ENCODE data around the gene CA14.
A peak's percentile ranks its signal among the peaks of the same experiment; 100 is the strongest.
"Not testable (repeated sequence)": the region's sequence is repeated elsewhere in the genome, so short reads cannot be mapped to it uniquely, and the experiment has no call there.

CA14 gene

DNA sequence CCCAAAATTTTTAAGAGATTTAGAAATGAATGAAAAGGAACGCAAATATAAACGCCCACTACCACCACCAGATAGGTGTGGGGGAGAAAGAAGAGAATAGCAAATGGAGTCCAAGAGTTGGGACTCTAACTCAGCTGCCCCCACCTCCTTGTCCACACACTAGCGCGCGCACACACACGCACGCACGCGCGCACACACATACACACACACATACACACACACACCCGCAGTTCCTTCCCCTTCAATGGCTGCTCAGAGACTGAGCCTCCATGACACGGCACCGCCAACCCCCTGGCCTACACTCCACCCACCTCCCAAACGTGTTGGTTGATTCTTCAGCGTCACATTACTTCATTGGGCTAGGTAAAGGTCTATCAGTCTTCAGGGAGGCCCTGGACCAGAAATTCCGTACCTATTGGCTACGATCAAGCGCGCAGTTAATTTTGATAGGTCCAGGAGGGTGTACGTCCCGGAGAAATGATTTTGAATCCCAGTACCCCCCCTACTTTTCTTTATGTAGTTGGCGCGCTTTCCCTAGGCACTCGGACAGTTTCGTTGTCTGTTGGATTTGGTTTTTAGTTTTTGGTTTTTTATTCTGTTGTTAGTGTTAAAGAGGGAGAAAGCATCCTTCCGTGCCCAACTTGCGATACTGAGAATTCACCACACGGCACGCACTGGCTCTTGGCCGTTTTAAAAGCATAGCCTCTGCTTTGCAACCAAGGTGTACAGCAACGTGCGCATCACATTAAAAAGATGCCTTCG, 21.5 kb upstream of the CA14 start, which contains the start of gene ANP32E:
ANP32E (minus strand) TSS at position 261 of the 762 bp plus-strand sequence. CDS start 326 bp downstream, outside the sequence.
- peak; percentile 100 for DNase-seq (ENCODE audit: low read depth)

DNA sequence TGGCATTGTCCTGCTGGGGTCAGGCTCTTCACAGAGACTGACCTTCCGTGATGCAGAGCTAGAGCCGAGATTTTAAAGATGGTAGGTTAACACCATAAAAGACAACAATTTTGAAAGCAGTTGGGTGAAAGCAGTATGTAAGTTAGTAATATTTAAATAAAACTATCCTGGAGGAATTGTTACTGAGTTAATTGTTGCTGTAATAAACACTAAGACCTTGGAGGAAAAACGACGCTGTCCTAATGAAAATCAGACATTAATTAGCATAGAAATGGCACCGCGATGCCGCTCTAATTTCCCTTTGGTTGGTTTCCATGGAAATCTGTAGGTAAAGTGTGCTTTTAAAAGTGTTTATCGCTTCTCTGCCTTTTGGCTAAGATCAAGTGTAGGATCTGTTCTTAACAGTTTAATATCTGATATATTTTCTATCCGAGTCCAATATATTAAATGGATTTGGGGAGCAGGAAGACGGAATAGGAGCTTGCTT, 20.9 kb upstream of the CA14 start:
- no peak for DNase-seq (ENCODE audit: low read depth)

GRCh38 chr1:150237176-150237575, 20.4 kb upstream of the CA14 start:
- DNase-seq (ENCODE audit: low read depth) = not testable (repeated sequence)

- DNase-seq (ENCODE audit: low read depth) = no peak
Measured at GRCh38 chr1:150237746-150238145, 19.8 kb upstream of the CA14 start.

GRCh38 chr1:150243003-150243402, 14.6 kb upstream of the CA14 start:
- DNase-seq (ENCODE audit: low read depth) = no peak

DNA sequence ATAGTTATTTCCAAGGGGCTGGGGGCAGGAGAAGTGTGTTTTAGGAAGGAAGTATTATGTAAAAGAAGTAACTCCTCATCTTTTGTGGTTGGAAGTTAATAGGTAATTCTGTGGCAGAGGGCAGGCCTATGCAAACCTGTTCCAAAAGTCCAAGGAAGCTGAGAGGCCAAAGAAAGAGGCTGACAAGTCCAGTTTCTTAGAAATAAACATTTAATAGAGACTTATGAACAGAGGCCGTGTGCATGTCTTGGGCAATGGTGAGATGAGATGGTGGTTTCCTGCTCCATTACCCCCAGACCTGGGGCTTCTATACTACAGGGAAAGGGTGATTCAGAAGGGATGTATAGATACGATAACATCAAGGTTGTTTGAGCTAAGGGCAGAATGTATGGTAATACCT, 7.6 kb upstream of the CA14 start:
- no peak for DNase-seq (ENCODE audit: low read depth)

DNA sequence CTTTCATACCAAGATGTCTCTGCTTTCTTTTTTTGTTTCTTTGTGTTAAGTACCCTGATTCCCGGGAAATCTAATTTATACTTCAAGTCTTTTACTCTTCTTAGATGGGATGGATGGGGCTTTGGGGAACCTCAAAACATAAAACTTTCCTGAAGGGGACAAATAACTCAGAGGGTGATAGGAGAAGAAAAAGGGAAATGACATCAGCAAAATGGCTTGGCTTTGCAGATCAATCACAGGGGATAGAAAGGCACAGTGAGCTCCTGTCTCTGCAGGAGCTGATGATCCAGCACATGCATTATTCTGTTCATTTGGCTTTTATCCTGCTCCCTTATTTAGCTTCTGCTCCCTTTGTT, 1.4 kb upstream of the CA14 start:
- peak; percentile 14 for DNase-seq (ENCODE audit: low read depth)

DNA sequence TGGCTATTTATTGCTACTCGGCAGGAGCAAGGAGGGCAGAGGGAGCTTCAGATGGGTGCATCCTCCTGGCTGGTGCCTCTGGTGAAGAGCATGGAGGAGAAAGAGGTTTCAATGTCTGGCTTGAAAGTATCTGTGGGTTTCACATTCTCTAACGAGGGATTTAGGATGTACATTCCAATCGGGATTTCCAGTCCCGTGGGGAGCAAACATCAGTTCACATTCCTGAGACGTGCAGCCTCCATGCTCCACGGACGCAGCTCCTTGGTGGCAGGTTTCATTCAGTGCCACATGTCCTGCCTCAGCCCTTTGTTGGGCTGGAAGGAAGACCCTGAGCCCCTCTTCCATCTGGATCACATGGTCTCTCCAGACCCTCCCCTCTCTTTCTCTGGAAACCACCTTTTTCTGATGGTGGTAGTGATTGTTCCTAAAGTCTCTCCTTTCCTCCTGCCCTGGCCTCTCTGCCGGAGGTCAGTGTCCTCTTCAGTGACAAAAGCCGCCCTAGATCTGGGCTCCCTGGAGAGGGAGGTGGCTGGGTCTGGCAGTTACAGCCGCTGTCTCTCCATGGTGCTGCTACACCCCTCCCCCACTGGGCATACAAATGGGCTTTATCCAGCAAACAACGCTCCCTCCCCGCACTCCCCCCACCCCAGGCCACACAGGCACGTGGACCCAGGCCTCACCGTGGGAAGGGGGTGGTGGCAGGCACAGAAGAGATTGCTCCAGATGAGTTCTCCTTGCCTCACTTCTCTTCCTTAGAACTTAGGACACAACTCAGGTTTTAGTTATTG, 826 bp upstream of the CA14 start:
- DNase-seq (ENCODE audit: low read depth) = peak; percentile 26

GRCh38 chr1:150259217-150259616, 1.6 kb downstream of the CA14 start:
- DNase-seq (ENCODE audit: low read depth) = no peak

- DNase-seq (ENCODE audit: low read depth) = peak; percentile 23
Measured at GRCh38 chr1:150259758-150260669, 2.4 kb downstream of the CA14 start.

DNA sequence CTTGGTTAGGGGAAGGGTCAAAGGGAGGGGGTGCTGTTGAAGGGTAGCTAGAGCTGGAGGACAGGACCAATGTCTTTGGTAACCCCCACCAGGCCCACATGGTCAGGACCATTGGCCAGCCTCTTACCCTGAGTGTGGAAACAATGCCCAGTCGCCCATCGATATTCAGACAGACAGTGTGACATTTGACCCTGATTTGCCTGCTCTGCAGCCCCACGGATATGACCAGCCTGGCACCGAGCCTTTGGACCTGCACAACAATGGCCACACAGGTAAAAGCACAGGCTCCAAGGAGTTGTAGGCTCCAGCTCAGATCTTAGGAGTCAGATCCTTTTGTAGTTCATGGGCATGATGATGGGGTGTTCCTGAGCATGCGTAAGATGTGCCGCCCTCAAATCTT, 3.8 kb downstream of the CA14 start:
- DNase-seq (ENCODE audit: low read depth) = no peak

- DNase-seq (ENCODE audit: low read depth) = no peak
Measured at GRCh38 chr1:150262388-150263320, 5.1 kb downstream of the CA14 start.

- DNase-seq (ENCODE audit: low read depth) = no peak
Measured at GRCh38 chr1:150263549-150263948, 6.0 kb downstream of the CA14 start.

DNA sequence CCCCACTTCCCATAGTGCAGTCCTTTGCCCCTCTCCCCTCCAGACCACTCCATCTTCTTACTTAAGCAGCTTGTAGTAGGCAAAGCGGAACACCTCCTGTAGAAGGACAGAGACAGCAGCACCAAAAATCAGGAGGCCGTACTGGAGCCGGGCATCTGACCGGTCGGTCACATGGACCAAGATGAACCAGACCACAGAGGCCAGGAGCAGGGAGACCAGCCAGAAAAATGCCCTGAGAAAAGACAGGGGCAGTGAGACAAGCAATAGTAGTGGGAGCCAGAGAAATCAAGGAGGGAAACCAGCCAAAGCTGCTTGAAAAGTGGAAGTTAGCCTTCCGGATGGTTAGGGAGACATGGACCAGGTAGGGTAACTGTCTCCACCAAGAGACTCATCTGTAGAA, 10.3 kb downstream of the CA14 start:
- DNase-seq (ENCODE audit: low read depth) = no peak

- DNase-seq (ENCODE audit: low read depth) = peak; percentile 64
Measured at GRCh38 chr1:150268340-150268704, 10.7 kb downstream of the CA14 start.

GRCh38 chr1:150268705-150269403, 11.3 kb downstream of the CA14 start, which contains the start of gene APH1A:
TSS of gene APH1A (minus strand) at chr1:150269016. CDS start at chr1:150268810, 206 bp downstream.
- DNase-seq (ENCODE audit: low read depth) = peak; percentile 99

GRCh38 chr1:150269451-150269850, 11.9 kb downstream of the CA14 start:
- no peak for DNase-seq (ENCODE audit: low read depth)

DNA sequence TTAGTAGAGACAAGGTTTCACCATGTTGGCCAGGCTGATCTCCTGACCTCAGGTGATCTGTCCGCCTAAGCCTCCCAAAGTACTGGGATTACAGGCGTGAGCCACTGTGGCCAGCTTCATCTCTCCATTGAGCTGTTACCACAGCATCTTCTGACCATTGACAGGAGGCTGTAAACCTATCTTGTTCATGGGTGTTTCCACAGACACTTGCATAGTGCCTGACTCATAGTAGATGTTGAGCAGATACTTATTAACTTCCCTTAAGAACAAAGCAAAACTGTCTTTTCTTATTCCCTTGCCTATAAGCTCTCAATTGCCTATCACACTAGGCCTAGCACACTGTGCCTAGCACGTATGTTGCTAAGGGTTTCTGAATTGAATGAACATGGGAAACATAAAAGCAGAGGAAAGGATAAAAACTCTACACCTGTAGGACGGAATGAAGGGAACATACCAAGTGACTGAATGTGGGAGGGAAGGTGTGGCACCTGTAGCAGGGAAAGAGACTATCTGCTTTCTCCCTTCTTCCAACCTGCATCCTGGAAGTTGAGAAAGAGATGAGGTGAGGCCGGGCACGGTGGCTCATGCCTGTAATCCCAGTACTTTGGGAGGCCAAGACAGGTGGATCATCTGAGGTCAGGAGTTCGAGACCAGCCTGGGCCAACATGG, 13.9 kb downstream of the CA14 start:
- DNase-seq (ENCODE audit: low read depth) = no peak

DNA sequence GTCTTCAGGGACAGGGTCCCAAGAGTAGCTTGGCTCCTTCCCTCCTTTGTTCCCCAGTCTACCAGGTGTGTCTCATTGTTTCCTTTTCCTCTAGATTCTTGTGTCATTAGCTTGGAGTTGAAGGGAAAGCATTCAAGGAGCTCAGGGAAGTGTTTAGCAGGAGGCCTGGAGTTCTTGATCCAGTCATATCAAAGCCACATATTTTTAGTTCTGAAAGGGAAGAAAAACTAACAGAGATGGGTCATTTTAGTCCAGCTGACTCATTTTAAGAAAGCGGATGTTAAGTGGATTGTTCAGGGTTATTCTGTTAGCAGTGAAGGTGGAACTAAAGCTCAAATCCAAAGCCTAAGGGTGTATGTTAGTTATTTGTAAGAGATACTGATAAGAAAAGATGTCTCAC, 15.7 kb downstream of the CA14 start:
- no peak for DNase-seq (ENCODE audit: low read depth)
